T-helper 22 cell (primary cell): ENCODE data around the gene ZNF789.

Source experiments
- DNase-seq: peaks from one replicate; pipeline ENCODE4 v3.0.0-alpha.2; 2020; ENCODE audit warnings: low read depth

The ZNF789 gene

GRCh38 chr7:99504603-99505323 is 32.1 kb downstream of the ZNF789 start, which contains the start of gene ZKSCAN5:
TSS of gene ZKSCAN5 (plus strand) at chr7:99504662. CDS start at chr7:99506045, 1,383 bp downstream.
- DNase-seq, result peak; percentile 95

GRCh38 chr7:99505324-99505662 is 32.6 kb downstream of the ZNF789 start:
- no peak for DNase-seq

- DNase-seq, result no peak
These were observed 41.4 kb downstream of the ZNF789 start for GRCh38 chr7:99514050-99514449.

DNA sequence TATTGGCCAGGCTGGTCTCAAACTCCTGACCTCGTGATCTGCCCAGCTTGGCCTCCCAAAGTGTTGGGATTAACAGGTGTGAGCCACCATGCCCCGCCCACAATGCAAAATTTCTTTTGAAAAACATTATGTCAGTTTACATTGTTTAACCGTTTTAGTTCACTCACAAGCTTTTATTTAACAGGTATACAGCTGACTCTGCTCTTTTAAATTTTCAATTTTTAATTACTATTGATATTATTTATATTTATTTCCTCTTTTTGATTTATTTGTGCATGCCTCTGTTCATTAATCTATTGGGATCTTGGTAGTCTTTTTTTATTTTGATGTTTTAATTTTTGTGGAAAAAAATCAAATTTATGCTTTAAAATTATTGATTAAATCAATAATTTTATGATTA is 48.7 kb downstream of the ZNF789 start:
- DNase-seq, result no peak

- DNase-seq, result no peak
These were observed 53.2 kb downstream of the ZNF789 start for GRCh38 chr7:99525713-99526440.

GRCh38 chr7:99531354-99531765 is 58.7 kb downstream of the ZNF789 start:
- no peak for DNase-seq

- DNase-seq, result no peak
These were observed 63.0 kb downstream of the ZNF789 start for GRCh38 chr7:99535667-99536066.
